COLO668 (cell line): Measurements from ENCODE around the gene FAM180B.
"Not testable (repeated sequence)": the region's sequence is repeated elsewhere in the genome, so short reads cannot be mapped to it uniquely, and the experiment has no call there.

Source experiments
- DNase-seq: peaks from one replicate; lab custom pipeline; 2025; ENCODE audit not compliant: unreplicated experiment; lab: John Stamatoyannopoulos, UW

The FAM180B gene

DNA sequence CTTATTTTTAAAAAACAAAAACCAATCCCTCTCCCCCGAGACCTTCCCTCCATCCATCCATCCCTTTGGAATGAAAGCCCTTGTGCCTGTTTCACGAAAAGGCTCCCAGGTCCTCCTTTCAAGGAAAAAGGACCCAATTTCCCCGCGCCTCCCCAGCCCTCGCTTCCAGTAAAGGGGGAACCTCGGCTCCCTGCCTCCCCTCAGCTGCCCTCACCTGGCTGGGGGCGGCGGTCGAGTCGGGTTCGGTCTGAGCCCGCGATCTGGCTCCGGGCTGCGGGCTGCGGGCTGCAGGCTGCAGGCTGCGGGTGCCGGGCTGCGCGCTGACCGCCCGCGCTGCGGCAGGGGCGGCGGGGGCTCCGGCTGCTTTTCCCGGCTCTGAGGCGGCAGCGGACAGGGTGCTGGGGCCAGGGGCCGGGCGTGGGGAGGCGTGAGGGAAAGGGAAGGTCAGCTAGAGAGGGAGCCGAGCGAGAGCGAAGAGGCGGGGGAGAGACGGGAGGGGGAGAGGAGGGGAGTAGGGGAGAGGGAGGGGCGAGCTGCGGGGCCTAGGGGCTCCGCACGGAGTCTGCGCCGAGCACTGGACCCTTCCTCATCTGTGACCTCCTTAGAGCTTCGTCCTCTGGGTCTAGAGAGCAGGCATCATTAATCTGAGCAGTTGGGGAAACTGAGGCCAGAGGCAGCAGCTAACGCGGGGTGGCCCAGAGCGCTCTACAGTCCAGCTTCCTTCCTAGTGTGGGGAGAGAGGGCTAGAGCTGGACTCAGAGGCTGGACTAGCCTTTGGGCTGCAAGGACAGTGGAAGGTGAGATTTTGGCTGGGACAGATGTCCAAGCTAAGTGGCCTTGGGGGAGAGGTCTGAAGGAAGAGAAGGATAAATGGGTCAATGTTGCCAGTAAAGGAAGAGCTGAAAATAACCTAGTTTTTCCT, 7.7 kb downstream of the FAM180B start, which contains the start of gene C1QTNF4:
Gene C1QTNF4, minus strand, starts transcription at position 478 of the 922 bp plus-strand sequence. CDS start 3,601 bp downstream, outside the sequence.
- no peak for DNase-seq

DNA sequence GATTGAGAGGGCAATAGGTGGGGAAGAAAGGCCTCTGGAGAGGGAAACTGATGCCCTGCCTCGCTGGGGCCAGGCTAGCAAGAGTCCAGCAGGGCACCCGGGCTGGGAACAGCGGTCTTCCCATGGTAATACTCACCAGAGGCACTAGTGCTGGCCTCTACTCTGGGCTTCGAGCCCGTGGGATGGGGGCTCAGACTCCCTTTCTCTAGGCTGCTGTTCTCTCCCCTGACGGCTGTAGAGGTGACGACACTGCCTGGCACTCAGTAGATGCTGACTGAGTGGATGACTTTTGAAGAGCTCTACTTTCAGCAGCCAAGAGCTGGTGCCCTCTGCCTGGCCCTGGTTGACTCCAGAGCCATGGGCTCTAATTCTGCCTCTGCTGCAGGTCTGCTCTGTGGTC, 8.6 kb downstream of the FAM180B start:
- no peak for DNase-seq

DNA sequence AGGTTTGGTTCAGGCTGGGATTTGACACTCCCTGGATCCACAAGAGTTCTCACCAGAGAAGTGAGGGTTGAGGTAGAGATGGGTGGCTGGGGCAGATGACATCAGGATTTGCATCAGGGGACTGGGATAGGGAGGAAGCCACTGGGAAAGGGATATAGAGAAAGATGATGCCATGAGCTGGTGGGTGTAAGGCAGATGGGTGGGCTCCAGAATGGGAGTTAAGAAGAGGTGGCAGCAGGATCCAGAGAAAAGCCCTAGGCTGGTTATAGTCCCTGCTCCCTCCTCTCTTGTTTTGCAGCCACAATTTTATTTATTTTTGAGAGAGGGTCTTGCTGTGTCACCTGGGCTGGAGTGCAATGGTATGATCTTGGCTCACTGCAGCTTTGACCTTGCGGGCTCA, 9.5 kb downstream of the FAM180B start:
- DNase-seq: no peak

DNA sequence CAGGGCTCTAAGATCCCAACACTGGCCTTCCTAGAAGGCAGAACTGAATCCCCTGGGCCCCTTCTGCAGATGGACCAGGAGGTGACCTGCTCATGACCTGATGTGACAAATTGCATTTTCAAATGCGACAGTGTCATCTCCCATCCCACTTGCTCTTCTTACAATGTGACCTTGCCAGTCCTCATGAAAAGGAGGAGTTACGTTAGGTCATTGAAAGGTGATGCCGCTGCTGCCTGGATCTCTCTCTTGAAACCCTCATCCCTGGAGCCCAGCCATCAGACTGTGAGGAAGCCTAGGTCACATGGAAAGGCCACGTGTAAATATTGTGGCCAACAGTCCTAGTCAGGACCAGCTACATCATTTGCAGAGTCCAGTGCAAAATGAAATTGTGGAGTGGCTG, 13.4 kb downstream of the FAM180B start:
- no peak for DNase-seq

DNA sequence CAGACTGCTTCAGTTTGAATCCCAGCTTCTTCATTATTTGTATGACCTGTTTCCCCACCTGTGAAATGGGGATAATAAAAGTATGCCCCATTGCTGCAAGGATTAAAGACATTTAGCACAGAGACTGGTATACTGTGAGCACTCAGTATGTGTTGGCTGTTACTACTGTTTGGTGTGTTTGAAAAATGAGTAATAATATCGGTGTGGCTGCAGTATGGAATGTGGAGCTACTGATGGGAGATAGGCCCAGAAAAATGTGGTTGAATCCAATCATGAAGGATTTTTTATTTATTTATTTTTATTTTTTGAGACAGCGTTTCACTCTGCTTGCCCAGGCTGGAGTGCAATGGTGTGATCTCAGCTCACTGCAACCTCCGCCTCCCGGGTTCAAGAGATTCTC, 16.8 kb downstream of the FAM180B start:
- DNase-seq: no peak

DNA sequence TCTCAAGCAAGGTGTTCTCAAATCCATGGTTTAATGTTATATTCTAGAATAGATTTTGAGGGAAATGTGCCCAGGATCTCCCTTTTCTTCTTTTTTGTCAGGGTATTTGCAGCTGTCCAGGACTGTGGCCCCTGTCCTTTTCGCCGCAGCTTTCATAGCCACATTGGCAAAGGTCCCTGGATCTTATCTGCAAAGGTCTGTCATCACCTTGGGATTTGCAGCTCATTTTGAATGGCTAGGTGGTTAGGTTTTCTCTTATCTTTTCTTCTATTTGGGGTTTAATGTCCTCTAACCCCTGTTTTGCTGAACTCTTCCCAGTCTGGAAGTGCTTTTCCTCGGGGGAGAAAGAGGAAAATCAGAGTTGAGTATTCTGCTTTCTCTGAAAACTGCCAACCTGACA, 19.4 kb downstream of the FAM180B start:
- DNase-seq: no peak

DNA sequence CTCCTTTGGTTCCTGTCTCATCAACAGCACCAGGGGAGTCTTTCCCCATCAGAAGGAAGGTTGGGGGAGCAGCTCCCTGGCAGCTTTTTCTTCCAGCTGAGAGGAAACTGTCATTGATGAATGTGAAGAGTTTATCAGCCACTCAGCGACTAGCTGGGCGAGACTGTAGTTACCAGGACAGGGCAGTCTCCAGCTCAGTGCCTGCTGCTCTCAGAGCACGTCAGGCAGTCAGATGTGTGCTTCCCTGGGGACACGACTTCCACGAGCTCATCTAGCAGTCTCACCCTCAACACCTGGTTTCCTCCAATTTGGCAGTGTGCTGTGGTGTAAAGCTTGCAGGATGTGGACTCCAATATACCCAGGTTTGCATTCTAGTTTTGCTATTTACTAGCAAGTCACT, 20.3 kb downstream of the FAM180B start:
- DNase-seq: no peak

DNA sequence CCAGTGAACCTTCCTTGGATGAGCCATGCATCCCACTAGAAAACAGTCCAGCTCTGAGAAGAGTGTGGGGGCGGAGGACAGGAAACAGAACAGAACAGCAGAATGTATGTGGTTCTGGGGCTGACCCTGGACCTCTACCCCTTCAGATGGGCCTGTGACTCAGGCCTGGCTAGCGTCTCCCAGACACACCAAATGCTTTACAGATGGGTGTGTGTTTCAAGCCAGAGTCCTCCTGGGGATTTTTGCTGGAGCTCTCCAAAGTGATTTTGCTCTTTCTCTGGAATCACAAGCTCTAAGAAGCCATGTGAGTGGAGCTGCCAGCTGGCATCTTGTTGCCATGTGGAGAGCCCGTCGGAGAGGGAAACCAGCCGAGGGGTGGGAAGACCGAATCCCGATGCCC, 20.9 kb downstream of the FAM180B start:
- no peak for DNase-seq

DNA sequence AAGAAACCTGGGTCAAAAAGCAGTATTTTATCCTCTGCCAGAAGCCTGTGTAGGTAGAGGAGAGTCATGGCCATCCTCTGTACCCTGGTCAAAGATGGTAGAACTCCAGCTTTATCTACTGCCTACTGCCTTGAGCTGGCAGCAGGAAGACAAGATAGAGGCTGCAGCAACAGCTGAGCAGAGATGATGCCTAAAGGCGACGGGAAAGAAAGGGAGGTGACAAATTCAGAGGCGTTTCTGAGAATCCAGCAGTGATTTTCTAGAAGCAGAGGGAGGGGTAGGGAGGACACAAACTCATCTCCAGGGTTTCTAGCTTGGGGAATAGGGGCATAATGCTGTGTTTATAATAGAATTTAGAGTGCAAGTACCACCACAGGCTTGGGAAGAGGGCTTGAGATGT, 23.2 kb downstream of the FAM180B start:
- DNase-seq: no peak

DNA sequence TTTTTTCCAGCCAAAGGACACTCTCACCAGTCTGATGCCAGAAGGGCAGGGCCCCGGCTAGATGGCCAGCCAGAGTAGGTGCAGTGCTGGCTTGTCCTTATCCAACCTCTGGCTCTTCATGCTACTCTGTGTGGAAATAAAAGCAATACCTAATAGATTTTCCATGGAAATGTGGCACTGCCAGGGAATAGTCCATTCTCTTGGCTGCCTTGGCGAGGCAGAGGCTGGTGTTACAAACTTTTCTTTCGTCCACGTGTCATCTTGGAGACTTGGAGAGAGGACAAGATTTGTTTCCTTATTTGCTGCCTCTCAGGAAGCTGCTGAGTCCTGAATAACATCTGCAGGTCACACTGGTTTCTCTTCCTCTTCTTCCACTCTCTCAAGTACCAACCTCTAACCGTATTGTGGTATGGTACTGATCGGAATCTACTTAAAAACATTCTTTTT, 24.9 kb downstream of the FAM180B start:
- DNase-seq: no peak

DNA sequence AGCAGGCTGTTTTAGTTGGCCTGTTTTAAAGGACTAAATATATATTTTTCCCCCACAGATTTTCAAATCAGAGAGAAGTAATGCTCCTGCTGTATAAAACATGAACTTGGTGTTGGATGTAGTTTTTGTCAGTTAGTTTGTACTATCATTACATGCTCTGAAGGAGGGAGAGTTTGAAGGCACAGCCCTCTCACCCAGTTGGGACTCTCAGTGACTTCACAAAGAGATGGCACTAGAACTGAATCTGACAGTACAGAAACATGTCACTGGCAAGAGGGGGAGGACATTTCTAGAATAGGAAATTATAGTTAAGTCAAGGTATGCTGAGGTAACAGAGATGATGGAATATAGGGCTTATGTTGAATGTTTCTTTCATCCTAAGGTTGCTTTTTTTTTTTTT, 28.8 kb downstream of the FAM180B start:
- DNase-seq: no peak

DNA sequence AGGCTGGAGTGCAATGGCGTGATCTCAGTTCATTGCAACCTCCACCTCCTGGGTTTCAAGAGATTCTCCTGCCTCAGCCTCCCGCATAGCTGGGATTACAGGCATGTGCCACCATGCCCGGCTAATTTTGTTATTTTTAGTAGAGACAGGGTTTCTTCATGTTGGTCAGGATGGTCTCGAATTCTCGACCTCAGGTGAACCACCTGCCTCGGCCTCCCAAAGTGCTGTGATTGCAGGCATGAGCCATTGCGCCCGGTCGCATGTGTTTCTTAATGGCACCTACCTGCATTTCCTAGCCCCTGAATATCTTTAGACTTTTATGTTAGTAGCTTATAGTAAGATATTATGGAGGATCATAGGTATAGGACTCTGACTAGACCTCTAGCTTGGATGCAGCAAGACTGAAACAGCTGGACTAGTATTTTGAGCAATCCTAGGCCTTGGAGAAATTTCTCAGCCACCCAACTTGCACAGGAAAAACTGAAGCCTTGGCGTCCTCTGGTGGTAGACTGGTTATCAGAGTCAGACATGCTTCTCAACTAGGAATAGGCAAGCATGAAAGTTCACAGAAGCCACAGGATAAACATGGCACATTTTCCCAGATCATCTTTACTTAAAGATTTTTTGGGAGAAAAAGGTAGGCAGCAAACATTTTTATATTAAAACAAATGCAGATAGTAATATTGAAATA, 30.4 kb downstream of the FAM180B start:
- DNase-seq: no peak

DNA sequence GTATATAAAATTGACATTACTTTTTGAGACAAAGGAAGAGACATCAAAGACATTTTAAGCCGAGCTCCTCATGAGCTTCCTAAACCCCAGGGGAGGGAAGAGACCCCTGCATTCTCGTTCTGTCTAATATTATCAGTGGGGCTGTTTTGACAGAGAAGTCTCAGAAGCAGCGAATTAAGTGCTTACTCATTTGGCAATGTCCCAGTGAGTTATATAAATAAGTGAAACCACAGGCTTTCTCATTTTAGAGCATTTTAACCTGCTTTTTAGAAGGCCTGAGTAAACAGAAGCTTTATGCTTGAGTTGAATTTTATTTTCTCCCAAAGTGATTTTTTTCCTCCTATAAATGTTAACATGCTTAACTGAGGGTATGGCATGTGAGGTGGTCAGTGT, 30.9 kb downstream of the FAM180B start:
- no peak for DNase-seq

DNA sequence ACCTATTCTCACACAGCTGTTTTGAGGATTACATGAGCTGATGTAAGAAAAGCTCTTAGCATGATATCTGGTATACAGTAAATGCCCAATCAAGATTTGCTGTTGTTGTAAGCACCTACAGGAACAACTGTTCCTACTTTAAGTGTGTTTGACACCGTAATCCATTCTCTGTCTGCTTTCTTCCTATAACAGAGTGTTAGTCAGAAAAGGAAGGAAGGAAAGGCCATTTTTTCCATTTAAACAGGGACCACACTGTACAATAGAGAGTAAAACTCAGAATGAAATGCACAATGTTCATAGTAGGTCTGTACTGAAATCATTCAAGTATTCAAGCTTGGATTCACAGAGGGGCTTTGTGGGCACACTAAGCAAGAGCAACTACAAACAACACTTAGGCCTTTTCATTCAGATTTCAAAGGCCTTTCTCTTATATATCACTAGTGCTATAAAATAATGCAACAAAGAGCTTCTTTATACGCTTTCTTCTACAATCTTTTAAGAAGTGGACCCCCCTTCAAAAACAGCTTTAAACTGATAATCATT, 34.4 kb downstream of the FAM180B start:
- DNase-seq: no peak

DNA sequence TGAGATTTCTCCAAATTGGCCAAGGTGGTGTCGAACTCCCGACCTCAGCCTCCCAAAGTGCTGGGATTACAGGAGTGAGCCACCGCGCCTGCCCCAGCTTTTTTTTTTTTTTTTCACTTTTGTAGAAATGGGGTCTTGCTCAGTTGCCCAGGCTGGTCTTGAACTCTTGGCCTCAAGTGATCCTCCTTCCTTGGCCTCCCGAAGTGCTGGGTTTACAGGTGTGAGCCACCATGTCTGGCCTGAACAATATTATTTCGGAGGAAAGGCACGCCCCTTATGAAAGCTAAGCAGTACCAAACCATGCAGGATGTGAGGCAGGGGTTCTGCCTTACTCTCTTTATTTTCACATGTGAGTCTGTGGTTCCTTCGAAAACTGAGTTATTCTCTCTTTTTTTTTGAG, 39.8 kb downstream of the FAM180B start:
- no peak for DNase-seq

DNA sequence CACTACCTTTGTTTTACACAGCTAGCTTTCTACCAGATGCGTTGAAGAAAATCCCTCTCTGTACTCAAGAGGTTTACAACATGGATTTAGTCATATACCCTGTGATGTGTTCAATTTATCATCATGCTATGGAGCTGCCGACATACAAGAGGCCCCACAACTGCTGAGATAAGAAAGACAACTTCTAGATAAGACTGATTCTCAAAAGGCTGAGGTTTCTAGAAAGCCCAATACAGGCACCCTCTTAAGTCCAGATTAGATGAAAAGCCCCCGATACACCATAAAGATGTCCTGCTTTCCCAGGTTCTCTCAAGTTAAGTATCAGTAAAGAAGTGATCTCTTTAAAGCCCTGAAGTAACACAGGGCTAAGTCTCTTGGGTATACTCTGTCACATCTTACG, 41.5 kb downstream of the FAM180B start:
- no peak for DNase-seq

DNA sequence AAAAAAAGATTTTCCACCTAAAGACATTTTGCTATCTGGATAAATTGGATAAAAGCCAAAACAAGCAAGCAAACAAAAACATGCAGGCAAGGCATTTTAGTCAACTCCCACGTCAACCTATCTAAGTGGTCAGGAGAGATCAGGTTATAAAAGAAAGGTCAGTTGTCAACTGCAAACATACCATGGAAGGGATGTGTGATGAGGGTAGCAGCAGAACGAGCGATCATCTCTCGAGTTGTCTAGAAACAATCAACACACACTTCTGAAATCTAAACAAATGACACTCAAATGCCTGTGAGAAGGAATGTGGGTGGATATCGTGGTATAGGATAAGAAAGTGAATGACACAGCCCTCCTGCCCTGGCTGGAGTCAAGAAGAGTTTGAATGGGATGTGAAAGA, 45.0 kb downstream of the FAM180B start:
- no peak for DNase-seq

DNA sequence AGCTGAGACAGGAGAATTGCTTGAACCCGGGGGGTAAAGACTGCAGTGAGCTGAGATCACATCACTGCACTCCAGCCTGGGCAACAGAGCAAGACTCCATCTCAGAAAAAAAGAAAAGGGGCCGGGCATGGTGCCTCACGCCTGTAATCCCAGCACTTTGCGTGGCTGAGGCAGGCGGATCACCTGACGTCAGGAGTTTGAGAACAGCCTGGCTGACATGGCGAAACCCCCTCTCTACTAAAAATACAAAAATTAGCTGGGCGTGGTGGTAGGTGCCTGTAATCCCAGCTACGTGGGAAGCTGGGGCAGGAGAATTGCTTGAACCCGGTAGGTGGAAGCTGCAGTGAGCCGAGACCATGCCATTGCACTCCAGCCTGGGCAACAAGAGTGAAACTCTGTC, 49.9 kb downstream of the FAM180B start:
- DNase-seq: not testable (repeated sequence)
